CD4-positive, alpha-beta T cell (primary cell): ENCODE data around the gene B4GALT6. TPM values are rescaled to one million over a fixed set of nuclear protein-coding genes. Genes with fewer than 3 reads are reported as not detected.

Experiments
- ATAC-seq: fragments of 200-7000 bp; cut with Tn5 transposase; one replicate; pipeline ENCODE4 v1.10.0; 2022; ENCODE audit warnings: mild to moderate bottlenecking; ENCODE audit not compliant: poor library complexity
- CTCF ChIA-PET: fragments of 350-600 bp; sonication (Branson Sonifier 250); formaldehyde crosslinking; loops from one replicate; lab custom pipeline; 2021; ENCODE audit warnings: antibody characterized with exemption, inconsistent platforms; lab: Charles Lee
- POLR2A ChIA-PET: fragments of 350-600 bp; sonication (Branson Sonifier 250); formaldehyde crosslinking; loops from one replicate; lab custom pipeline; 2021; ENCODE audit warnings: antibody characterized with exemption, inconsistent platforms; lab: Charles Lee
- DNase-seq, 14 experiments: peaks; one replicate each; pipeline ENCODE4 v3.0.0-alpha.2; 2013 to 2020; ENCODE audit warnings: mixed read lengths in 2 of 14
- H3K27ac ChIP-seq, 2 donors: one replicate each; pipeline versions ENCODE4 v1.5.1 to v1.7.0; 2013; ENCODE audit warnings: low read length in 2 of 2, low read depth in 1 of 2, mild to moderate bottlenecking in 1 of 2
- H3K27me3 ChIP-seq, 2 experiments: 1 replicate in 1 of 2; 2 replicates in 1 of 2; pipeline versions ENCODE4 v1.6.1 to v1.7.0; 2013; ENCODE audit warnings: low read length in 2 of 2, control low read depth in 1 of 2, mild to moderate bottlenecking in 1 of 2, moderate library complexity in 1 of 2; ENCODE audit not compliant: insufficient read depth in 2 of 2, control insufficient read depth in 1 of 2
- H3K36me3 ChIP-seq: one replicate; pipeline ENCODE4 v1.6.1; 2013; ENCODE audit warnings: low read length, control low read depth; ENCODE audit not compliant: insufficient read depth
- H3K4me1 ChIP-seq: one replicate; pipeline ENCODE4 v1.6.1; 2013; ENCODE audit warnings: low read length, control low read depth; ENCODE audit not compliant: insufficient read depth
- H3K4me3 ChIP-seq: one replicate; pipeline ENCODE4 v1.5.1; 2013; ENCODE audit warnings: mild to moderate bottlenecking, low read length, moderate library complexity
- H3K9me3 ChIP-seq, 2 experiments: 1 replicate in 1 of 2; 2 replicates in 1 of 2; pipeline versions ENCODE4 v1.6.1 to v1.7.0; 2013; ENCODE audit warnings: low read length in 2 of 2, mild to moderate bottlenecking in 2 of 2, control low read depth in 1 of 2, moderate library complexity in 1 of 2; ENCODE audit not compliant: control insufficient read depth in 1 of 2, insufficient read depth in 1 of 2
- H3K27ac Mint-ChIP-seq: one replicate; pipeline ENCODE4 v1.8.0; 2020; ENCODE audit warnings: mixed read lengths
- H3K27me3 Mint-ChIP-seq: one replicate; pipeline ENCODE4 v1.8.0; 2021; ENCODE audit warnings: mixed read lengths
- H3K36me3 Mint-ChIP-seq: one replicate; pipeline ENCODE4 v1.8.0; 2021; ENCODE audit warnings: low read depth, mixed read lengths
- H3K4me1 Mint-ChIP-seq: one replicate; pipeline ENCODE4 v1.8.0; 2021; ENCODE audit warnings: low read depth, mixed read lengths
- H3K4me3 Mint-ChIP-seq: one replicate; pipeline ENCODE4 v1.8.0; 2020; ENCODE audit warnings: mild to moderate bottlenecking, mixed read lengths
- H3K9me3 Mint-ChIP-seq: one replicate; pipeline ENCODE4 v1.8.0; 2020; ENCODE audit warnings: mixed read lengths
- intact Hi-C, 2 experiments: fragments of 100-400 bp; cut with DNase I in 1 of 2; cut with micrococcal nuclease in 1 of 2; formaldehyde crosslinking; loops; one replicate each; pipeline versions ENCODE4 v1.15.1 to v1.9.0; 2023 to 2025; cut with DNase I, micrococcal nuclease
- total RNA-seq, 174 experiments: library from RNA in 2 of 174; stranded (reverse) in 2 of 174; gene quantifications; one replicate each; pipeline ENCODE4 v1.2.3 and lab custom pipeline; 2021 to 2026
- TF ChIP-seq, protein P1 (sequence below): fragments of 200-600 bp; IDR thresholded peaks from one replicate; pipeline ENCODE4 v1.8.0; 2022; ENCODE audit warnings: antibody characterized with exemption, mild to moderate bottlenecking

Gene B4GALT6
- total RNA-seq, 2 experiments from 2014 or later: 0.75 TPM; not detected in 1

DNA sequence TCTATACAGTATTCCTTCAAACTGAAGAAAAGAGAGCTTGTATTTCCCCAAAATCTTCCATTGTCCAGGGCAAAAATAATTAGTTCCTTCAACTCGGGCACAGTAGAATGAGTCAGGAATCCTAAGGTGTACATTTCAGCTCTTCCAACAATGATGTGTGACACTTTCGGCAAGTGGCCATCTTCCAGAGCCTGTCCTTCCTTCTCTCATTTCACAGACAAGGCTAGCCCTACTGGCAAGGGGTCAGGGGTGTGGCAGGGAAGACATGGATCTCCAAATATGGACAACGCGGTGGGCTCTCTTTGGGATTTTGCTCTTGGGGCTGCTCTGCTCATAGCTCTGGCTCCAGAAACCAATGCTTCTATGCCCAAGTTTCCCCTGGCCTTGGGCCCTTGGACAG, 6.0 kb downstream of the B4GALT6 start:
- Histone ChIP-seq H3K27ac (no peak overlapping the region), H3K36me3 (no peaks in the 10 kb centered on the region), H3K9me3 (no peaks in the 10 kb centered on the region), H3K4me1 (no peaks in the 10 kb centered on the region), H3K4me3 (no peak overlapping the region), H3K27me3 (peaks cover 0 to 9% of the 10 kb centered on the region in 2 experiments)
- H3K9me3 Mint-ChIP-seq: no peaks in the 10 kb centered on the region
- peaks cover 45% of the 10 kb centered on the region for H3K27me3 Mint-ChIP-seq
- TF ChIP-seq, protein P1, sequence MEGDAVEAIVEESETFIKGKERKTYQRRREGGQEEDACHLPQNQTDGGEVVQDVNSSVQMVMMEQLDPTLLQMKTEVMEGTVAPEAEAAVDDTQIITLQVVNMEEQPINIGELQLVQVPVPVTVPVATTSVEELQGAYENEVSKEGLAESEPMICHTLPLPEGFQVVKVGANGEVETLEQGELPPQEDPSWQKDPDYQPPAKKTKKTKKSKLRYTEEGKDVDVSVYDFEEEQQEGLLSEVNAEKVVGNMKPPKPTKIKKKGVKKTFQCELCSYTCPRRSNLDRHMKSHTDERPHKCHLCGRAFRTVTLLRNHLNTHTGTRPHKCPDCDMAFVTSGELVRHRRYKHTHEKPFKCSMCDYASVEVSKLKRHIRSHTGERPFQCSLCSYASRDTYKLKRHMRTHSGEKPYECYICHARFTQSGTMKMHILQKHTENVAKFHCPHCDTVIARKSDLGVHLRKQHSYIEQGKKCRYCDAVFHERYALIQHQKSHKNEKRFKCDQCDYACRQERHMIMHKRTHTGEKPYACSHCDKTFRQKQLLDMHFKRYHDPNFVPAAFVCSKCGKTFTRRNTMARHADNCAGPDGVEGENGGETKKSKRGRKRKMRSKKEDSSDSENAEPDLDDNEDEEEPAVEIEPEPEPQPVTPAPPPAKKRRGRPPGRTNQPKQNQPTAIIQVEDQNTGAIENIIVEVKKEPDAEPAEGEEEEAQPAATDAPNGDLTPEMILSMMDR: no peak
- DNase-seq (no peak), ATAC-seq (no peak)
- no peaks in the 10 kb centered on the region for H3K36me3 Mint-ChIP-seq
- H3K4me1 Mint-ChIP-seq: peaks cover 2% of the 10 kb centered on the region
- no peak overlapping the region for H3K27ac Mint-ChIP-seq
- no peak overlapping the region for H3K4me3 Mint-ChIP-seq
- intact Hi-C loops: no loop called here
- ChIA-PET CTCF (no interaction called here), POLR2A (no interaction called here)

DNA sequence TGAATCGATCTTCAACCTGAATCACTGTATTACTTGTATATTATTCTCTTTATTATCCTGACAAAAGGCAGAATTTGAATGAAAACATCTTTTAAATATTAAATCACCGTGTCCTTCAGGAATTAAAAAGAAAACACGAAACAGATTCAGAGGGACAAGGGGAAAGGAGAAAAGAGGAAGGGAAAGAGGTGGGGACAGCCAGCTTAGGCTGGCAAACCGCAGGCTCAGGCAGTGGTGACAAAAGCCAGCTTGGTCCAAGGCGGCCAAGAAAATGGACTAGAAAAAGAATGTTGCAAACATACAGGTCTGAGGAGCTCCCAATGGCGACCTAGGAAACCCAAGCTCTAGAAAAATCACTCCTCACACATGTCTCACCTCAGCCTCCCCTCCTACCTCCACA, 6.8 kb downstream of the B4GALT6 start:
- POLR2A ChIA-PET: no interaction called here
- no peak for ATAC-seq
- no peaks in the 10 kb centered on the region for H3K9me3 ChIP-seq
- peaks cover 37% of the 10 kb centered on the region for H3K27me3 Mint-ChIP-seq
- no peaks in the 10 kb centered on the region for H3K4me1 ChIP-seq
- intact Hi-C loops: no loop called here
- no peaks in the 10 kb centered on the region for H3K4me1 Mint-ChIP-seq
- H3K4me3 ChIP-seq: no peak overlapping the region
- no peak overlapping the region for H3K27ac Mint-ChIP-seq
- CTCF ChIA-PET: no interaction called here
- no peak overlapping the region for H3K27ac ChIP-seq
- TF ChIP-seq, protein P1: no peak
- no peaks in the 10 kb centered on the region for H3K9me3 Mint-ChIP-seq
- no peaks in the 10 kb centered on the region for H3K36me3 ChIP-seq
- DNase-seq: no peak
- H3K4me3 Mint-ChIP-seq: no peak overlapping the region
- no peaks in the 10 kb centered on the region for H3K36me3 Mint-ChIP-seq
- H3K27me3 ChIP-seq: peaks cover 0 to 5% of the 10 kb centered on the region in 2 experiments

DNA sequence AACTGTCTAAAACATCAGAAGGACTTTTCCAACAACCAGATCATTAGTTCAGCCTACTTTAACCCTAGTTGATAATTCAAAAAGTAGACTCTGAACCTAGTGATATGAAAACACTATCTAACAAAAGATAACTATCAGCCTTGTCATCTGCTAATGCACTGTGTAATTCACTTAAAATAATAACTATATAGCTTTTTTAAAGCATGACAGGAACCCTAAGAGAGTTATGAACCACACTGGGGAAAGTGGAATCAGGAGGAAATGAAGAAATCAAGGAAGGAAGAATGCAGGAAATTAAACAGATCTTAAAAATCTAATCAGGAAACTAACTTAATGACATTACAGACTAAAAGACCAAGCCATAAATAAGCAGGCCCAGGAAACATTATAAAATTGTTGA, 9.0 kb downstream of the B4GALT6 start:
- no peaks in the 10 kb centered on the region for H3K4me1 ChIP-seq
- Mint-ChIP-seq H3K9me3 (no peaks in the 10 kb centered on the region), H3K4me3 (no peak overlapping the region), H3K27me3 (peaks cover 19% of the 10 kb centered on the region), H3K4me1 (no peaks in the 10 kb centered on the region), H3K36me3 (no peaks in the 10 kb centered on the region), H3K27ac (no peak overlapping the region)
- H3K4me3 ChIP-seq: no peak overlapping the region
- peaks cover 0 to 5% of the 10 kb centered on the region in 2 experiments for H3K27me3 ChIP-seq
- ChIA-PET CTCF (no interaction called here), POLR2A (no interaction called here)
- TF ChIP-seq, protein P1: no peak
- H3K36me3 ChIP-seq: no peaks in the 10 kb centered on the region
- H3K9me3 ChIP-seq: no peaks in the 10 kb centered on the region
- intact Hi-C loops: no loop called here
- DNase-seq (no peak), ATAC-seq (no peak)
- no peak overlapping the region for H3K27ac ChIP-seq
